Activated CD8-positive, alpha-beta memory T cell treated with anti-CD3 and anti-CD28 coated beads for 4 hours (primary cell): Measurements from ENCODE around the gene SP140L.
"Not testable (repeated sequence)": the region's sequence is repeated elsewhere in the genome, so short reads cannot be mapped to it uniquely, and the experiment has no call there.

Source experiments
- DNase-seq, 2 donors: peaks; one replicate each; pipeline ENCODE4 v3.0.0-alpha.2; 2020; ENCODE audit warnings: low read depth in 2 of 2

SP140L gene

GRCh38 chr2:230323385-230324106 lies 3.4 kb upstream of the SP140L start:
- no peak for DNase-seq

GRCh38 chr2:230324503-230324902 lies 2.5 kb upstream of the SP140L start:
- DNase-seq = no peak

- no peak for DNase-seq
These were observed 1.4 kb upstream of the SP140L start for GRCh38 chr2:230325316-230326243.

- DNase-seq = no peak
These were observed 593 bp downstream of the SP140L start for GRCh38 chr2:230327418-230328154.

- no peak for DNase-seq
These were observed 1.1 kb downstream of the SP140L start for GRCh38 chr2:230328155-230328458.

- DNase-seq = no peak
These were observed 3.1 kb downstream of the SP140L start for GRCh38 chr2:230329946-230330605.

GRCh38 chr2:230330725-230331124 lies 3.7 kb downstream of the SP140L start:
- no peak for DNase-seq

GRCh38 chr2:230335461-230335863 lies 8.5 kb downstream of the SP140L start:
- no peak for DNase-seq

- DNase-seq = no peak
These were observed 9.0 kb downstream of the SP140L start for GRCh38 chr2:230335864-230336506.

- DNase-seq = not testable (repeated sequence)
These were observed 15.0 kb downstream of the SP140L start for GRCh38 chr2:230341936-230342528.

- DNase-seq = not testable (repeated sequence)
These were observed 16.1 kb downstream of the SP140L start for GRCh38 chr2:230343041-230343624.

- no peak for DNase-seq
These were observed 16.8 kb downstream of the SP140L start for GRCh38 chr2:230343747-230344146.

GRCh38 chr2:230346465-230346864 lies 19.5 kb downstream of the SP140L start:
- no peak for DNase-seq

- DNase-seq = no peak
These were observed 20.0 kb downstream of the SP140L start for GRCh38 chr2:230346921-230347533.

- DNase-seq = no peak
These were observed 20.8 kb downstream of the SP140L start for GRCh38 chr2:230347659-230348305.

GRCh38 chr2:230348787-230349186 lies 21.8 kb downstream of the SP140L start:
- no peak for DNase-seq

GRCh38 chr2:230356084-230356483 lies 29.1 kb downstream of the SP140L start:
- DNase-seq = no peak

GRCh38 chr2:230358305-230358704 lies 31.3 kb downstream of the SP140L start:
- DNase-seq = no peak

GRCh38 chr2:230360028-230360427 lies 33.0 kb downstream of the SP140L start:
- no peak for DNase-seq
